Measurements from ENCODE around the gene RPIA. TPM values are rescaled to one million over a fixed set of nuclear protein-coding genes. Genes with fewer than 3 reads are reported as not detected.
A peak's percentile ranks its signal among the peaks of the same experiment; 100 is the strongest.
"Not testable (repeated sequence)": the region's sequence is repeated elsewhere in the genome, so short reads cannot be mapped to it uniquely, and the experiment has no call there.

RPIA gene
- total and polyA plus RNA-seq, 9 of the 15 experiments (the other 6 are each of a cell fraction or from before 2014, with no cell fraction given) = 7.8 to 41.2 (median 25.8) TPM

GRCh38 chr2:88757025-88757424 is 65.6 kb downstream of the RPIA start:
- H4K20me1 ChIP-seq (replicated peaks; ENCODE audit: control insufficient read depth, insufficient read depth, low read length) = no peaks in the 10 kb centered on the region
- H3K27me3 ChIP-seq (ENCODE audit: control insufficient read depth in 2 of 2, insufficient read depth in 2 of 2, low read length in 2 of 2) = no peaks in the 10 kb centered on the region
- no peak for TF ChIP-seq HMG20A (CRISPR knock-in tag; conservative IDR thresholded peaks at IDR 0.05)
- TF ChIP-seq LCOR (CRISPR knock-in tag; IDR thresholded peaks at IDR 0.05) = no peak
- no peak for TF ChIP-seq BMI1 (IDR thresholded peaks at IDR 0.05; ENCODE audit: low read length)
- 0 out of 2 replicates have a peak, but pooled peaks have one; percentile 25 for TF ChIP-seq POLR2G (IDR thresholded peaks at IDR 0.05; ENCODE audit: low read depth, low read length)
- H3K27ac ChIP-seq (ENCODE audit: extremely low read depth, low read depth, low read length) = no peak overlapping the region
- intact Hi-C loops (cut with micrococcal nuclease) (no loop called here), in situ Hi-C loops (cut with MboI) (no loop called here)
- H2AFZ ChIP-seq (ENCODE audit: low read depth, low read length) = no peak overlapping the region
- H3K9me3 ChIP-seq (replicated peaks; ENCODE audit: control insufficient read depth, insufficient read depth, low read depth, low read length) = no peaks in the 10 kb centered on the region
- no peak overlapping the region for H3K9ac ChIP-seq (ENCODE audit: insufficient read depth in 1 of 2, low read depth in 2 of 2, low read length in 2 of 2)
- CTCF ChIA-PET (ENCODE audit: low intra/inter-chr PET ratio) = no interaction called here
- no peak overlapping the region for H3K4me3 ChIP-seq
- WGBS (ENCODE audit: insufficient coverage, low coverage, missing lambda C conversion rate) = 83% methylated on average over 4 of the region's 8 CpGs
- POLR2A ChIA-PET = no interaction called here
- peaks cover 0 to 9% of the 10 kb centered on the region in 2 experiments; a peak in 2 of 5 replicates for H3K4me1 ChIP-seq (replicated peaks in 1 of 2; ENCODE audit: control insufficient read depth in 2 of 2, insufficient read depth in 2 of 2, low read length in 2 of 2)
- H3K36me3 ChIP-seq (ENCODE audit: control insufficient read depth, insufficient read depth, low read length) = peaks cover 15% of the 10 kb centered on the region; the same call in 2 of the 3 replicates
- H3K79me2 ChIP-seq (ENCODE audit: control insufficient read depth, insufficient read depth, low read length) = no peaks in the 10 kb centered on the region
- FAIRE-seq = no peak
- DNase-seq (ENCODE audit: extremely low read depth in 1 of 4, low spot score in 3 of 4) = peak in 1 of 4 experiments; percentile 2
- ATAC-seq = no peak
- no TSS peak for BruUV-seq (replicated peaks)
- no peak overlapping the region for H3K4me2 ChIP-seq (ENCODE audit: insufficient read depth, low read length)
- no peaks in the 10 kb centered on the region for H3K9me1 ChIP-seq (ENCODE audit: control insufficient read depth, insufficient read depth, low read length)

- H3K4me2 ChIP-seq (ENCODE audit: insufficient read depth, low read length); intact Hi-C loops (cut with micrococcal nuclease); ATAC-seq; H3K27me3 ChIP-seq (ENCODE audit: control insufficient read depth in 2 of 2, insufficient read depth in 2 of 2, low read length in 2 of 2); H4K20me1 ChIP-seq (replicated peaks; ENCODE audit: control insufficient read depth, insufficient read depth, low read length); CTCF ChIA-PET (ENCODE audit: low intra/inter-chr PET ratio); H3K9me1 ChIP-seq (ENCODE audit: control insufficient read depth, insufficient read depth, low read length); H3K4me1 ChIP-seq (replicated peaks in 1 of 2; ENCODE audit: control insufficient read depth in 2 of 2, insufficient read depth in 2 of 2, low read length in 2 of 2); H2AFZ ChIP-seq (ENCODE audit: low read depth, low read length); POLR2A ChIA-PET; H3K4me3 ChIP-seq; H3K9me3 ChIP-seq (replicated peaks; ENCODE audit: control insufficient read depth, insufficient read depth, low read depth, low read length); H3K79me2 ChIP-seq (ENCODE audit: control insufficient read depth, insufficient read depth, low read length); DNase-seq (ENCODE audit: extremely low read depth in 1 of 4, low spot score in 3 of 4); H3K9ac ChIP-seq (ENCODE audit: insufficient read depth in 1 of 2, low read depth in 2 of 2, low read length in 2 of 2); in situ Hi-C loops (cut with MboI); H3K27ac ChIP-seq (ENCODE audit: extremely low read depth, low read depth, low read length); BruUV-seq (replicated peaks); FAIRE-seq: not testable (repeated sequence)
- peaks cover 11% of the 10 kb centered on the region; the same call in 1 of the 3 replicates for H3K36me3 ChIP-seq (ENCODE audit: control insufficient read depth, insufficient read depth, low read length)
- peak; percentile 96 for TF ChIP-seq ZNF707 (CRISPR knock-in tag; conservative IDR thresholded peaks at IDR 0.05)
- 0 out of 2 replicates have a peak, but pooled peaks have one; percentile 33 for TF ChIP-seq TRIM28 (IDR thresholded peaks at IDR 0.05)
- 11% methylated on average over 2 of the region's 2 CpGs for WGBS (ENCODE audit: insufficient coverage, low coverage, missing lambda C conversion rate)
These were observed 67.2 kb downstream of the RPIA start for GRCh38 chr2:88758702-88759101.
